ENCODE measurements around the gene RNF126. TPM values are rescaled to one million over a fixed set of nuclear protein-coding genes. Genes with fewer than 3 reads are reported as not detected.

Gene RNF126
- total and polyA plus RNA-seq, 2 experiments from 2014 or later: 95.7 to 112 TPM

GRCh38 chr19:709965-710571, 47.1 kb upstream of the RNF126 start (continued):
- TF ChIP-seq, protein P1, sequence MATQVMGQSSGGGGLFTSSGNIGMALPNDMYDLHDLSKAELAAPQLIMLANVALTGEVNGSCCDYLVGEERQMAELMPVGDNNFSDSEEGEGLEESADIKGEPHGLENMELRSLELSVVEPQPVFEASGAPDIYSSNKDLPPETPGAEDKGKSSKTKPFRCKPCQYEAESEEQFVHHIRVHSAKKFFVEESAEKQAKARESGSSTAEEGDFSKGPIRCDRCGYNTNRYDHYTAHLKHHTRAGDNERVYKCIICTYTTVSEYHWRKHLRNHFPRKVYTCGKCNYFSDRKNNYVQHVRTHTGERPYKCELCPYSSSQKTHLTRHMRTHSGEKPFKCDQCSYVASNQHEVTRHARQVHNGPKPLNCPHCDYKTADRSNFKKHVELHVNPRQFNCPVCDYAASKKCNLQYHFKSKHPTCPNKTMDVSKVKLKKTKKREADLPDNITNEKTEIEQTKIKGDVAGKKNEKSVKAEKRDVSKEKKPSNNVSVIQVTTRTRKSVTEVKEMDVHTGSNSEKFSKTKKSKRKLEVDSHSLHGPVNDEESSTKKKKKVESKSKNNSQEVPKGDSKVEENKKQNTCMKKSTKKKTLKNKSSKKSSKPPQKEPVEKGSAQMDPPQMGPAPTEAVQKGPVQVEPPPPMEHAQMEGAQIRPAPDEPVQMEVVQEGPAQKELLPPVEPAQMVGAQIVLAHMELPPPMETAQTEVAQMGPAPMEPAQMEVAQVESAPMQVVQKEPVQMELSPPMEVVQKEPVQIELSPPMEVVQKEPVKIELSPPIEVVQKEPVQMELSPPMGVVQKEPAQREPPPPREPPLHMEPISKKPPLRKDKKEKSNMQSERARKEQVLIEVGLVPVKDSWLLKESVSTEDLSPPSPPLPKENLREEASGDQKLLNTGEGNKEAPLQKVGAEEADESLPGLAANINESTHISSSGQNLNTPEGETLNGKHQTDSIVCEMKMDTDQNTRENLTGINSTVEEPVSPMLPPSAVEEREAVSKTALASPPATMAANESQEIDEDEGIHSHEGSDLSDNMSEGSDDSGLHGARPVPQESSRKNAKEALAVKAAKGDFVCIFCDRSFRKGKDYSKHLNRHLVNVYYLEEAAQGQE (IDR thresholded peaks at IDR 0.05; ENCODE audit: unreplicated experiment): no peak
- no peak for TF ChIP-seq EZH2phosphoT487 (IDR thresholded peaks at IDR 0.05; ENCODE audit: unreplicated experiment)
- no peak for TF ChIP-seq CREB1 (CRISPR knock-in tag; IDR thresholded peaks at IDR 0.05; ENCODE audit: low read depth)
- TF ChIP-seq EZH2 (IDR thresholded peaks at IDR 0.05; ENCODE audit: low read depth, unreplicated experiment): no peak

- Mint-ChIP-seq H3K4me1 (peaks cover 13% of the 10 kb centered on the region), H3K36me3 (ENCODE audit: low read depth) (peaks cover 4% of the 10 kb centered on the region; the same call in 1 of the 3 replicates), H3K27ac (no peak overlapping the region), H3K9me3 (peaks cover 12% of the 10 kb centered on the region; the same call in 2 of the 3 replicates), H3K27me3 (ENCODE audit: insufficient read depth, low read depth, poor library complexity) (peaks cover 13% of the 10 kb centered on the region), H3K4me3 (peak overlapping the region; percentile 65)
- TF ChIP-seq CREB1 (CRISPR knock-in tag; IDR thresholded peaks at IDR 0.05; ENCODE audit: low read depth) (no peak), EZH2 (IDR thresholded peaks at IDR 0.05; ENCODE audit: low read depth, unreplicated experiment) (peak; percentile 39)
- Histone ChIP-seq H3K27ac (ENCODE audit: low read depth) (no peak overlapping the region), H3K36me3 (ENCODE audit: insufficient read depth) (no peaks in the 10 kb centered on the region), H3K4me1 (ENCODE audit: insufficient read depth) (peaks cover 10% of the 10 kb centered on the region; the same call in 1 of the 2 replicates), H3K4me2 (peak overlapping the region; percentile 90), H3K79me2 (replicated peaks; ENCODE audit: insufficient read depth) (no peaks in the 10 kb centered on the region), H4K20me1 (replicated peaks; ENCODE audit: insufficient read depth) (0 out of 2 replicates have a peak, but pooled peaks cover 6% of the 10 kb centered on the region), H3F3A (replicated peaks; ENCODE audit: low read depth) (0 out of 2 replicates have a peak, but pooled peaks cover 16% of the 10 kb centered on the region), H3K4me3 (peak overlapping the region; percentile 69), H2AFZ (peak overlapping the region; percentile 43; the same call in 1 of the 2 replicates), H3K27me3 (ENCODE audit: insufficient read depth) (peaks cover 10% of the 10 kb centered on the region), H3K9me2 (ENCODE audit: insufficient read depth) (no peaks in the 10 kb centered on the region)
- ATAC-seq (peak; percentile 57), DNase-seq (ENCODE audit: low spot score) (peak; percentile 49)
These were observed 46.4 kb upstream of the RNF126 start for GRCh38 chr19:709196-709964.
